ENCODE results near the gene ABCF1.
"Not testable (repeated sequence)": the region's sequence is repeated elsewhere in the genome, so short reads cannot be mapped to it uniquely, and the experiment has no call there.

ABCF1 gene

DNA sequence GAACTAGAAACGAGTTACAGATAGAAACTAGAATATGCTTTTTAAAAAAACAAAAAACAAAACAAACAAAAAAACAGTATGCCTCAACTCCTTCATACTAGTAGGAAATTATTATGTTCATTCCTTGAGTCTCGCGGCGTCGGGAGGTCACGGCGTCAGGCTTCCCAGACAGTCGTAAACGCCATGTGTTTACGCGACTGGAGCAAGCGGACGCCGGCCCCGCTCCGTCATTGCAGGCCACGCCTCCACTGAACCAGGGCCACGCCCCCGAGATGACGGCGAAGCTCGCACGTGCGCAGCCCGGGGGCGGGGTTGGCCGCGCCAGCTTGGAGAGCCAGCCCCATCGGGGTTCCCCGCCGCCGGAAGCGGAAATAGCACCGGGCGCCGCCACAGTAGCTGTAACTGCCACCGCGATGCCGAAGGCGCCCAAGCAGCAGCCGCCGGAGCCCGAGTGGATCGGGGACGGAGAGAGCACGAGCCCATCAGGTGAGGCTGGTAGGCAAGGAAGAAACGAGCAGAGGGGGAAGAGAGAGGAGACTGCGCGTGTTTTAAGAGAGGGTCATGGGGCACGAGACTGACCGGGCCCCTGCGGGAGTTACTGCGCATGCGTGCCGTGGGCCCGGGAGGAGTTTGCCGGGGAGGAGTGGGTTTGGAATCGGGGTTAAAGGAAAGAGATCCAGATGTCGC lies at the start of gene ABCF1:
Gene ABCF1 (plus strand): TSS at position 368 of the 687 bp plus-strand sequence. CDS start 46 bp downstream, at position 414.
- peak; percentile 91 for DNase-seq

DNA sequence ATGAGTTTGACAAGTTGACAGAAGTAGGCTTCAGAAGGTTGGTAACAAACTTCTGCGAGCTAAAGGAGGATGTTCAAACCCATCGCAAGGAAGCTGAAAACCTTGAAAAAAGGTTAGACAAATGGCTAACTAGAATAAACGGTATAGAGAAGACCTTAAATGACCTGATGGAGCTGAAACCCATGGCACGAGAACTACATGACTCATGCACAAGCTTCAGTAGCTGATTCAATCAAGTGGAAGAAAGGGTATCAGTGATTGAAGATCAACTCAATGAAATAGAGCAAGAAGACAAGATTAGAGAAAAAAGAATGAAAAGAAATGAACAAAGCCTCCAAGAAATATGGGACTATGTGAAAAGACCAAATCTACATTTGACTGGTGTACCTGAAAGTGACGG lies 49.3 kb upstream of the ABCF1 start:
- DNase-seq, result not testable (repeated sequence)

DNA sequence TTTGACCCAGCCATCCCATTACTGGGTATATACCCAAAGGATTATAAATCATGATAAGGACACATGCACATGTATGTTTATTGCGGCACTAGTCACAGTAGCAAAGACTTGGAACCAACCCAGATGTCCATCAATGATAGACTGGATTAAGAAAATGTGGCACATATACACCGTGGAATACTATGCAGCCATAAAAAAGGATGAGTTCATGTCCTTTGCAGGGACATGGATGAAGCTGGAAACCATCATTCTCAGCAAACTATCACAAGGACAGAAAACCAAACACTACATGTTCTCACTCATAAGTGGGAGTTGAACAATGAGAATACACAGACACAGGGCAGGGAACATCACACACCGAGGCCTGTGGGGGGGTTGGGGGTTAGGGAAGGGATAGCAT lies 44.8 kb upstream of the ABCF1 start:
- not testable (repeated sequence) for DNase-seq

DNA sequence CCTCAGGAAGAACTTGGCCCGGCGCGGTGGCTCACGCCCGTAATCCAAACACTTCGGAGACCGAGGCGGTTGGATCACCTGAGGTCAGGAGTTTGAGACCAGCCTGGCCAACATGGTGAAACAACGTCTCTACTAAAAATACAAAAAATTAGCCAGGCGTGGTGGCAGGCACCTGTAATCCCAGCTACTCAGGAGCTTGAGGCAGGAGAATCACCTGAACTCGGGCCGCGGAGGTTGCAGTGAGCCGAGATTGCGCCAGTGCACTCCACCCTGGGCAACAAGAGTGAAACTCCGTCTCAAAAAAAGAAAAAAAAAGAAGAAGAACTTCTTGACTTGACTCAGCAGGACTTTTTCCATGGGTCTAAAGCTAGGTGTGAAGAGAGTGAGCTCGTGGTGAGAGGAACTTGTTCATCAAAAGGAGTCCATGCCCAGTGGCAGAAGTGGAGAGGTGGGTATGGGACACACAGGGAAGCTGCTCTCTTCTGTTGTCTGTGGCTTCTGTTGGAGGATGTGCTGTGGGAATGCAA lies 41.8 kb upstream of the ABCF1 start:
- not testable (repeated sequence) for DNase-seq

DNA sequence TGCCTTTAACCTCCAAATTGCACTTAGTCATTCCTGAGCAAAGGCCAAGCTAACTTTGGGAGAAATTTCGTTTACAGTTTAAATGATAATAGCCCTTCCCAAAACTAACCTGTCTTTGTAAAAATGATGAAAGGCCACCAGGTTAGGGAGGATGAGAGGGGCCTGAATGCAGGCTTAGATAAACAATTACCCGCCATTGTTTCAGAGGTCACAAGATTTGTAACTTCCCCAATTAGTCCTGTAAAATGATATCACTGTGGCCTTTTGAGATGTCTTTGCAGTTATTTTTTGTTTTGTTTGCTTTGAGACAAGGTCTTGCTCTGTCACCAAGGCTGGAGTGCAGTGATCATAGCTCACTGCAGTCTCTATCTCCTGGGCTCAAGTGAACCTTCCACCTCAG lies 41.2 kb upstream of the ABCF1 start:
- DNase-seq, result no peak

GRCh38 chr6:30533460-30534294 lies 37.6 kb upstream of the ABCF1 start:
- no peak for DNase-seq

DNA sequence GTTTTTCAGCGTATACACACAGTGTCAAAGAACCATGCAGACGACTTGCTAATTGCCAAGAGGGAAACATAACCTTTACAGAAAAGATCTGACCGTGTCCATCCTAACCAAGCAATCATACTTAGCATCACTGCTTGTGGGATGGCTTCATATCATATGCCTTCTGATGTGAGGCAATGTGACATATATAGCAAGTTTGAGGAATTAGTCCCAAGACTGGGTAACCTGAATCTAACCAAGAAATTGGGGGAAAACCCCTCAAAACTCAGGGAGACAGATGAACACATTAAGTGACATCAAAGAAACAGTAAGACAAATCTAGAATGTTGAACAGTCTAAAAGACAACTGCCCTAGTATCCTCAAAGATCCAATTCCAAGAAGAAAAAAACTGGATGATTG lies 33.3 kb upstream of the ABCF1 start:
- no peak for DNase-seq

DNA sequence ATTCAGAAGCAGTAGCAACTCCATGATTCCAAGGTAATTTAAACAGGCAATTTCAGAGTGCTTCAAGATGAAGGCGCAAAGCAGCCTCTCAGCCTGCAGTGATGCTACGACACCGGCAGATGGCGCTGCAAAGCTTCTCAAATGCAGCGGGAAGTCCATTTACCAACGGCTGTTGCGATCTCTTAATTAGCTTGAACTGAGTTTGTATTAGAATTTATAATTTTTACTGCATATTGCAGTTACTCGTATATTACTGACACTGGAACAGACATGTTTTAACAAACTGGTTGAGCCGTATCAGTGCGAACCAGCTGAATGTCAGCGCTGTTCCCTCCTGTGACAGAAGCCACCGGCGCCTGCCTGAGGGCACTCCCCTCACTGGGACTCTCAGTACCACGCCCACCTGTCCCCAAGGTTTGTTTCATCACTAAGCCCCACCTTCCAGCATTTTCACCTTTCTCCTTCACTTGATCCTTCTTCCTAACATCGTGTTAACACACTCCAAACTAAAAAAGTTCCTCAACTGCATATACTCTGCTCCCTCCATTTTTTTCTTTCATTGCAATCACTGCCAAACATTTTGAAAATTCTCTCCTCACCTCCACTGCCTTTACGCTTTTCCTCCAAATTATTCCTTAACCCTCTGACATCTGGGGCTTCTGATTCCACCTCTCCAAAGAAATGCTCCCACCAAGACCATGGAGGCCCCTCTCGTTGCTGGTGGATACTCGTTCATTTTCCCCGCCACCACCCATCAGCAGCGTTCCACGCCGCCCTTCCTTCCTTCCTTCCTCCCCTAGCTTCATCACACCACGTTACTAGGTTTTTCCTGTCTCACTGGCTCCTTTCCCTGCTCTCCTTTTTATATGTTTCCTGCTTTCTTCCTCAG lies 29.5 kb upstream of the ABCF1 start:
- DNase-seq, result no peak

- DNase-seq, result no peak
These were observed 28.9 kb upstream of the ABCF1 start for GRCh38 chr6:30542404-30542725.

- no peak for DNase-seq
These were observed 28.3 kb upstream of the ABCF1 start for GRCh38 chr6:30542915-30543314.

- no peak for DNase-seq
These were observed 27.4 kb upstream of the ABCF1 start for GRCh38 chr6:30543821-30544220.

- DNase-seq, result no peak
These were observed 26.5 kb upstream of the ABCF1 start for GRCh38 chr6:30544666-30545272.

GRCh38 chr6:30547454-30547853 lies 23.8 kb upstream of the ABCF1 start:
- DNase-seq, result no peak

DNA sequence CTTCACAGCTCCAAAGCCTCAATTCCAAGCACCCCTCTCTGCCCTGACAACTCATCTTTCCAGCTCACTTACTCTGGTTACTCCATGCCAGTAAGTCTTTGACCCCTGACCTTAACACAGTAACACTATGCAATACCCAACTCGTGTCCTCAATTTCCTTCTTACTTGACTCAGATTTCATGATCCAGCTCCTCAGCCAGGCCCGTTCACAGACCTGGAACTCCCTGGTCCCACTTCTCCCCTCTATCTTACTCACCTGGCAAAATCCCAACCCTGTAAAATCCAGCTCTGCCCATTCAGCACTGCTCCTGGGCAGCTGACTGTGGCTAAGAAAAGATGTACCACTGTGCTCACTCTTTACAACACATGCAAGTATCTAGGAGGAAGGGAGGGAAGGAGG lies 22.9 kb upstream of the ABCF1 start:
- DNase-seq, result no peak

DNA sequence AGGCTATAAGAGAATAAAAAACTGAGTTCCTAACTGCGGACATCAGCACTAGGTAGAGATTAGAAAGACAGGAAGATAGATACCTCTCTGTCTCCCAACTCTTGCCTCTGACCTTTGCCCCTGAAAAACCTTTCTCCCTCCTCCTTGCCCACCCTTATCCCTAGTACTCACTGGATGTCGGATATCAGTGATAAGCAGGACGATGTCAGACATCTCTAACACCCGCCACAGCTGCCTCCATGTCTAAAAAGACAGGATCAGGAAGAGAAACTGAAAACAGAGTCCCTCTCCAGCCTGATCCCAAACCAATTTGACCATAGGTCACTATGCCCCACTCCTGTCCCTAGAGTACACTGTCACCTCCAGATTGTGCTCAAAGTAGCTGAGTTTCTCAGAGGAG lies 16.8 kb upstream of the ABCF1 start:
- no peak for DNase-seq

GRCh38 chr6:30554962-30555815 lies 16.1 kb upstream of the ABCF1 start:
- DNase-seq, result no peak

DNA sequence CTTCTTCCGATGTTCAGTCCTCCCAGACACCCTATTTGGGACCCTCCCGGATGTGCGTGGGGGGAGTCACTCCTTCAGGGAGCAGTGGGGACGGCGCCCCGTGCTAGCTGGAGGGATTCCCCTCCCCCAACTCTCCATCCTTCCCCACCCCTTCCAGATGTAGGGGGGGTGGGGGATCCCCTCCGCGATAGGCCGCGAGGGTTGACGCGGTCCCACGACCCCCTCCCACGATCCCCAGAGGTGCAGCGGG lies 15.5 kb upstream of the ABCF1 start:
- no peak for DNase-seq

GRCh38 chr6:30556066-30556905 lies 15.0 kb upstream of the ABCF1 start, which contains the start of gene GNL1:
GNL1 (minus strand) TSS chr6:30556489; CDS start chr6:30556203, 286 bp downstream.
- DNase-seq, result peak; percentile 70

DNA sequence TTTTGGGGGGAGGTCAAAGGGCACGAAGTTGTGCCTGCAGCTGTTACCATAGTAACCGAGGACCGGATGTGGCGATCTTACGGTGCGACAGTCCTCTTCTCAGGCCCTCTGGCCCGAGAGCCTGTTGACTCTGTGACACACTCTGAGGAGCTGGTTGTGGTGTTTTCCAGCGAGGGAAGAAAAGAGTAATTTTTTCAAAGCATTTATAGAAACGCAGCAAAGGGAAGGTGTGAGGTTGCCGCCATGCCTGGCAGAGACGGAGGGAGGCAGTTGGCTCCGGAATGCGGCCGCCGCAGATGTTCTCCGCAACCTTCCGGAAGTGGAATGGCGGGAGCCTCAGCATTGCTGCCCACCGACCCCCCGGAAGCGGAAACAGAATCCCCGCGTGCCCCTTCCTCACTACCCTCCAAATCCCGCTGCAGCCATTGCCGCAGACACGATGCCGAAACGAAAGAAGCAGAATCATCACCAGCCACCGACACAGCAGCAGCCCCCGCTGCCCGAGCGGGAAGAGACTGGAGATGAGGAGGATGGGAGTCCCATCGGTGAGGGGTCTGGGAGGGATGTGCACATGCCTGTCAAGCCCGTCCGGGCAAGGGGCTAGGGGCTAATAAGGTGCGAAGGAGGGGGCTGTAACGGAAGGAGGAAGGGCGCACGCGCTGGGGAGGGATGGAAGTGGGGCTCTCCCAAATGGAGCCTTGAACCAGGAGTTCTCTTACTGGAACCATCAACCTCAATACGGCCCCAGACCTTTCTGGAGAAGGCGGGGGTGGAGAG lies 14.1 kb upstream of the ABCF1 start, which contains the start of gene PRR3:
Gene PRR3 (plus strand): TSS at position 390 of the 777 bp plus-strand sequence. CDS start 50 bp downstream, at position 440.
- peak; percentile 77 for DNase-seq

DNA sequence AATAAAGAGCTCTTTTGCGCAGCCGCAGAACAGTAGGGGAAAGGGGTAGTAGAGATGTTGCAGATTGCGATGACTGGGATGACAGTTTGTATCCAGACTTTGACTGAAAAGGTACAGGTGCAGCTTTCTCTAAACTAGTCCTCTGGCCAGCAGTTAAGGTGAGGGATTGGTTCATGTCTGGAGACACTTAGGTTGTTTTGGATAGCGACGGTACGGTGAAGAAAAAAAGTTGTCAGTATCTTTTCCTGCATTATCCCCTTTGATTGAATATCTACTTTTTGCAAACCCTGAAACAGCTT lies 13.6 kb upstream of the ABCF1 start:
- no peak for DNase-seq
